NK-92 (cell line): Measurements from ENCODE around the gene USH1G.

Source experiments
- DNase-seq: peaks from one replicate; lab custom pipeline; 2025; ENCODE audit not compliant: unreplicated experiment; lab: John Stamatoyannopoulos, UW

USH1G gene

GRCh38 chr17:74954665-74955421 is 31.8 kb upstream of the USH1G start:
- no peak for DNase-seq

- no peak for DNase-seq
Measured at GRCh38 chr17:74954115-74954514, 31.1 kb upstream of the USH1G start.

GRCh38 chr17:74953134-74953687 is 30.2 kb upstream of the USH1G start:
- no peak for DNase-seq

- DNase-seq = no peak
Measured at GRCh38 chr17:74952431-74953133, 29.5 kb upstream of the USH1G start.

- DNase-seq = no peak
Measured at GRCh38 chr17:74951680-74952421, 28.8 kb upstream of the USH1G start.

GRCh38 chr17:74951065-74951464 is 28.0 kb upstream of the USH1G start:
- no peak for DNase-seq

- no peak for DNase-seq
Measured at GRCh38 chr17:74950207-74950606, 27.2 kb upstream of the USH1G start.

GRCh38 chr17:74949455-74950115 is 26.5 kb upstream of the USH1G start:
- no peak for DNase-seq

GRCh38 chr17:74947041-74947754 is 24.1 kb upstream of the USH1G start:
- no peak for DNase-seq

- DNase-seq = no peak
Measured at GRCh38 chr17:74946641-74947040, 23.6 kb upstream of the USH1G start.

- DNase-seq = no peak
Measured at GRCh38 chr17:74945543-74945942, 22.5 kb upstream of the USH1G start.

- no peak for DNase-seq
Measured at GRCh38 chr17:74943808-74944522, 20.9 kb upstream of the USH1G start.

GRCh38 chr17:74941128-74941725 is 18.2 kb upstream of the USH1G start:
- DNase-seq = no peak

- no peak for DNase-seq
Measured at GRCh38 chr17:74939534-74939933, 16.5 kb upstream of the USH1G start.

- no peak for DNase-seq
Measured at GRCh38 chr17:74938194-74938950, 15.3 kb upstream of the USH1G start.

GRCh38 chr17:74937064-74938051 is 14.3 kb upstream of the USH1G start:
- no peak for DNase-seq

- DNase-seq = no peak
Measured at GRCh38 chr17:74936470-74936799, 13.4 kb upstream of the USH1G start.
